Measurements from ENCODE around the gene METTL17. TPM values are rescaled to one million over a fixed set of nuclear protein-coding genes. Genes with fewer than 3 reads are reported as not detected.

The METTL17 gene
- total and polyA plus RNA-seq, 7 experiments from 2014 or later, result 41.7 to 129 (median 91.7) TPM

- ATAC-seq, result no peak
- peaks cover 4 to 15% (median 10%) of the 10 kb centered on the region in 5 donors for H3K36me3 Mint-ChIP-seq
- Histone ChIP-seq H3K9me3 (ENCODE audit: control insufficient read depth in 2 of 3, low read length in 3 of 3) (no peaks in the 10 kb centered on the region), H3K27ac (ENCODE audit: low read depth, low read length) (peak overlapping the region; percentile 77), H3K4me1 (ENCODE audit: control insufficient read depth in 2 of 2, insufficient read depth in 2 of 2, low read length in 2 of 2) (peaks cover 12 to 16% of the 10 kb centered on the region in 2 donors), H3K36me3 (ENCODE audit: control insufficient read depth in 2 of 3, insufficient read depth in 3 of 3, low read length in 3 of 3) (peaks cover 5 to 25% (median 9%) of the 10 kb centered on the region in 3 experiments), H3K27me3 (ENCODE audit: control insufficient read depth in 2 of 2, insufficient read depth in 2 of 2, low read length in 2 of 2) (no peaks in the 10 kb centered on the region), H3K4me3 (ENCODE audit: low read length) (no peak overlapping the region)
- H3K4me3 Mint-ChIP-seq, result peak overlapping the region; percentile 39 to 92 (median 60)
- H3K27me3 Mint-ChIP-seq, result peaks cover 0 to 5% (median 0%) of the 10 kb centered on the region in 5 donors
- POLR2A ChIA-PET, result interaction anchor here (0.8 to 1.9 kb wide), 2 partner anchors 18 to 106 kb away, joined by 3 to 7 read pairs; no protein-coding TSS in a partner anchor
- CTCF ChIA-PET, result no interaction called here
- intact Hi-C loops (cut with micrococcal nuclease), result loop anchor here (1.0 to 5.0 kb wide), 6 partner anchors 18 to 376 kb away; partner anchors contain the start of genes NDRG2 (in 1 of the 2) and RNASE4 (in 1 of the 2)
- DNase-seq, result no peak
- peaks cover 0 to 40% (median 37%) of the 10 kb centered on the region in 7 donors for H3K4me1 Mint-ChIP-seq
- H3K9me3 Mint-ChIP-seq, result peaks cover 0 to 1% (median 0%) of the 10 kb centered on the region in 11 donors
- peak overlapping the region in 8 of 9 donors; percentile 13 to 96 (median 84) for H3K27ac Mint-ChIP-seq
These were observed 886 bp upstream of the METTL17 start for GRCh38 chr14:20988717-20989470.

DNA sequence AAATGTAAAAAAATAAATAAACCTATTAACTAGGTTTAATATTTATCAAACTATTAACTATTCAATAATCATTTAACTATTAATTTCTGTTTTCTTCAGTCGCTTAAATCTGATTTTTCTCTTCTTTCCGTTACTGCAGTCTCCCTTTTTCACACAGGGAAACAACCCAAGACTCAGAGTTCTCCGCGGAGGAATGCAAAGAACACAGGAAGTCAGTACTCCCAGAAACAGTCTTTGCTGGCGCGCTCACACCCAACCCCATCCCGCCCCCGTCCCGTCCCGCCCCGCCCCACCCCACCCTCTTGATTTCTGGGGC, 351 bp upstream of the METTL17 start:
- Mint-ChIP-seq H3K27ac (peak overlapping the region; percentile 86 to 98 (median 95)), H3K27me3 (no peaks in the 10 kb centered on the region), H3K36me3 (peaks cover 4 to 19% (median 13%) of the 10 kb centered on the region in 5 donors), H3K9me3 (peaks cover 0 to 1% (median 0%) of the 10 kb centered on the region in 11 donors), H3K4me3 (peak overlapping the region; percentile 86 to 97 (median 92)), H3K4me1 (peaks cover 0 to 41% (median 37%) of the 10 kb centered on the region in 7 donors)
- Histone ChIP-seq H3K36me3 (ENCODE audit: control insufficient read depth in 2 of 3, insufficient read depth in 3 of 3, low read length in 3 of 3) (peaks cover 7 to 30% (median 15%) of the 10 kb centered on the region in 3 experiments), H3K4me3 (ENCODE audit: low read length) (no peak overlapping the region), H3K4me1 (ENCODE audit: control insufficient read depth in 2 of 2, insufficient read depth in 2 of 2, low read length in 2 of 2) (peaks cover 12 to 16% of the 10 kb centered on the region in 2 donors), H3K27me3 (ENCODE audit: control insufficient read depth in 2 of 2, insufficient read depth in 2 of 2, low read length in 2 of 2) (no peaks in the 10 kb centered on the region), H3K9me3 (ENCODE audit: control insufficient read depth in 2 of 3, low read length in 3 of 3) (no peaks in the 10 kb centered on the region), H3K27ac (ENCODE audit: low read depth, low read length) (peak overlapping the region; percentile 77)
- DNase-seq (peak in 1 of 9 donors; percentile 6), ATAC-seq (no peak)
- ChIA-PET CTCF (no interaction called here), POLR2A (interaction anchor here (0.8 to 1.9 kb wide), 2 partner anchors 19 to 105 kb away, joined by 3 to 7 read pairs; no protein-coding TSS in a partner anchor)
- intact Hi-C loops (cut with micrococcal nuclease), result loop anchor here (1.0 to 5.0 kb wide), 6 partner anchors 18 to 376 kb away; partner anchors contain the start of genes NDRG2 (in 1 of the 2) and RNASE4 (in 1 of the 2)

- no peaks in the 10 kb centered on the region for H3K9me3 ChIP-seq (ENCODE audit: control insufficient read depth in 2 of 3, low read length in 3 of 3)
- no peaks in the 10 kb centered on the region for H3K27me3 ChIP-seq (ENCODE audit: control insufficient read depth in 2 of 2, insufficient read depth in 2 of 2, low read length in 2 of 2)
- DNase-seq, result no peak
- Mint-ChIP-seq H3K27me3 (no peaks in the 10 kb centered on the region), H3K27ac (peak overlapping the region in 1 of 9 donors; percentile 9), H3K36me3 (peaks cover 10 to 44% (median 32%) of the 10 kb centered on the region in 5 donors), H3K4me1 (peaks cover 12 to 62% (median 38%) of the 10 kb centered on the region in 7 donors), H3K4me3 (peak overlapping the region in 2 of 10 donors; percentile 20 to 33), H3K9me3 (peaks cover 0 to 1% (median 0%) of the 10 kb centered on the region in 11 donors)
- intact Hi-C loops (cut with micrococcal nuclease), result no loop called here
- H3K36me3 ChIP-seq (ENCODE audit: control insufficient read depth in 2 of 3, insufficient read depth in 3 of 3, low read length in 3 of 3), result peaks cover 19 to 51% (median 28%) of the 10 kb centered on the region in 3 experiments
- ATAC-seq, result no peak
- CTCF ChIA-PET, result interaction anchor here (1.0 to 1.3 kb wide), 2 partner anchors 19 to 23 kb away, joined by 4 to 6 read pairs; no protein-coding TSS in a partner anchor
- peaks cover 0 to 4% of the 10 kb centered on the region in 2 donors for H3K4me1 ChIP-seq (ENCODE audit: control insufficient read depth in 2 of 2, insufficient read depth in 2 of 2, low read length in 2 of 2)
- H3K4me3 ChIP-seq (ENCODE audit: low read length), result no peak overlapping the region
- no peak overlapping the region for H3K27ac ChIP-seq (ENCODE audit: low read depth, low read length)
- POLR2A ChIA-PET, result no interaction called here
These were observed 6.7 kb downstream of the METTL17 start for GRCh38 chr14:20996521-20996920.

DNA sequence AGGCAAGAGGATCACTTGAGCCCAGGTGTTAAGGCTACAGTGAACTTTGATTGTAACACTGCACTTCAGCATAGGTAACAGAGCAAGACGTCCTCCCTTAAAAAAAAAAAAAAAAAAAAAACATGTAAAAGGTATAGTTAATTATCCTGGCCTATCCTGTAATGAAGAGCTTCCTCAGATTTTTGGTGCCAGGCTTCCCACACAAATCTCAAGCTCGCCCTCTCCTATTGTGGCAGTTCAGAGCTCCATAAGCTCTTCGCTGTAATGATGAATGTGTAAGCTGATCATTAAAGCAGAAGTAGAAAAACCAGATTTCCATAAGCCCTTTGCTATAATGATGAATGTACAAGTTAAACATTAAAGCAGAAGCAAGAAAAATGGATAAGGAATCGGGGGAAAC, 7.3 kb downstream of the METTL17 start:
- peak overlapping the region in 5 of 10 donors; percentile 3 to 69 (median 31) for H3K4me3 Mint-ChIP-seq
- H3K9me3 Mint-ChIP-seq, result no peaks in the 10 kb centered on the region
- ChIA-PET CTCF (interaction anchor here (1.0 to 1.3 kb wide), 2 partner anchors 18 to 24 kb away, joined by 4 to 6 read pairs; no protein-coding TSS in a partner anchor), POLR2A (no interaction called here)
- H3K4me1 Mint-ChIP-seq, result peaks cover 6 to 57% (median 32%) of the 10 kb centered on the region in 7 donors
- no peaks in the 10 kb centered on the region for H3K27me3 Mint-ChIP-seq
- ATAC-seq (no peak), DNase-seq (no peak)
- Histone ChIP-seq H3K36me3 (ENCODE audit: control insufficient read depth in 2 of 3, insufficient read depth in 3 of 3, low read length in 3 of 3) (peaks cover 19 to 47% (median 28%) of the 10 kb centered on the region in 3 experiments), H3K4me3 (ENCODE audit: low read length) (no peak overlapping the region), H3K4me1 (ENCODE audit: control insufficient read depth in 2 of 2, insufficient read depth in 2 of 2, low read length in 2 of 2) (peaks cover 0 to 4% of the 10 kb centered on the region in 2 donors), H3K9me3 (ENCODE audit: control insufficient read depth in 2 of 3, low read length in 3 of 3) (no peaks in the 10 kb centered on the region), H3K27me3 (ENCODE audit: control insufficient read depth in 2 of 2, insufficient read depth in 2 of 2, low read length in 2 of 2) (no peaks in the 10 kb centered on the region), H3K27ac (ENCODE audit: low read depth, low read length) (no peak overlapping the region)
- intact Hi-C loops (cut with micrococcal nuclease), result no loop called here
- peak overlapping the region in 7 of 9 donors; percentile 8 to 80 (median 63) for H3K27ac Mint-ChIP-seq
- peaks cover 6 to 39% (median 28%) of the 10 kb centered on the region in 5 donors for H3K36me3 Mint-ChIP-seq

- no peaks in the 10 kb centered on the region for H3K9me3 ChIP-seq (ENCODE audit: control insufficient read depth in 2 of 3, low read length in 3 of 3)
- intact Hi-C loops (cut with micrococcal nuclease), result no loop called here
- peaks cover 4 to 53% (median 31%) of the 10 kb centered on the region in 7 donors for H3K4me1 Mint-ChIP-seq
- H3K4me3 ChIP-seq (ENCODE audit: low read length), result no peak overlapping the region
- H3K27me3 ChIP-seq (ENCODE audit: control insufficient read depth in 2 of 2, insufficient read depth in 2 of 2, low read length in 2 of 2), result no peaks in the 10 kb centered on the region
- DNase-seq, result no peak
- ChIA-PET POLR2A (no interaction called here), CTCF (interaction anchor here (1.0 to 1.3 kb wide), 2 partner anchors 18 to 24 kb away, joined by 4 to 6 read pairs; no protein-coding TSS in a partner anchor)
- H3K4me3 Mint-ChIP-seq, result peak overlapping the region in 5 of 10 donors; percentile 3 to 69 (median 31)
- H3K9me3 Mint-ChIP-seq, result no peaks in the 10 kb centered on the region
- peaks cover 6 to 37% (median 28%) of the 10 kb centered on the region in 5 donors for H3K36me3 Mint-ChIP-seq
- H3K27ac Mint-ChIP-seq, result peak overlapping the region in 7 of 9 donors; percentile 8 to 80 (median 63)
- no peak for ATAC-seq
- no peaks in the 10 kb centered on the region for H3K27me3 Mint-ChIP-seq
- peaks cover 19 to 42% (median 27%) of the 10 kb centered on the region in 3 experiments for H3K36me3 ChIP-seq (ENCODE audit: control insufficient read depth in 2 of 3, insufficient read depth in 3 of 3, low read length in 3 of 3)
- no peak overlapping the region for H3K27ac ChIP-seq (ENCODE audit: low read depth, low read length)
- peaks cover 0 to 4% of the 10 kb centered on the region in 2 donors for H3K4me1 ChIP-seq (ENCODE audit: control insufficient read depth in 2 of 2, insufficient read depth in 2 of 2, low read length in 2 of 2)
These were observed 7.8 kb downstream of the METTL17 start for GRCh38 chr14:20997564-20997963.

- Mint-ChIP-seq H3K27ac (peak overlapping the region in 8 of 9 donors; percentile 3 to 72 (median 46)), H3K36me3 (peaks cover 6 to 34% (median 26%) of the 10 kb centered on the region in 5 donors), H3K9me3 (no peaks in the 10 kb centered on the region), H3K27me3 (no peaks in the 10 kb centered on the region), H3K4me1 (peaks cover 2 to 50% (median 31%) of the 10 kb centered on the region in 7 donors), H3K4me3 (peak overlapping the region in 4 of 10 donors; percentile 0 to 69 (median 8))
- intact Hi-C loops (cut with micrococcal nuclease), result no loop called here
- Histone ChIP-seq H3K9me3 (ENCODE audit: control insufficient read depth in 2 of 3, low read length in 3 of 3) (no peaks in the 10 kb centered on the region), H3K27ac (ENCODE audit: low read depth, low read length) (no peak overlapping the region), H3K4me3 (ENCODE audit: low read length) (no peak overlapping the region), H3K4me1 (ENCODE audit: control insufficient read depth in 2 of 2, insufficient read depth in 2 of 2, low read length in 2 of 2) (peaks cover 0 to 4% of the 10 kb centered on the region in 2 donors), H3K36me3 (ENCODE audit: control insufficient read depth in 2 of 3, insufficient read depth in 3 of 3, low read length in 3 of 3) (peaks cover 15 to 37% (median 21%) of the 10 kb centered on the region in 3 experiments), H3K27me3 (ENCODE audit: control insufficient read depth in 2 of 2, insufficient read depth in 2 of 2, low read length in 2 of 2) (no peaks in the 10 kb centered on the region)
- CTCF ChIA-PET, result interaction anchor here (1.3 to 1.8 kb wide), 2 partner anchors 14 to 27 kb away, joined by 4 to 8 read pairs; no protein-coding TSS in a partner anchor
- POLR2A ChIA-PET, result no interaction called here
- DNase-seq (no peak), ATAC-seq (no peak)
These were observed 8.4 kb downstream of the METTL17 start for GRCh38 chr14:20998139-20998538.

Measured in naive thymus-derived CD4-positive, alpha-beta T cell (primary cell).